ENCODE results near the gene DGKD. TPM values are rescaled to one million over a fixed set of nuclear protein-coding genes. Genes with fewer than 3 reads are reported as not detected.

The DGKD gene
- total RNA-seq = 100 to 1,000 TPM in 1 of 2 donors, 10 to 100 TPM in 1; 82.4 to 124 TPM

GRCh38 chr2:233353769-233354499, at the start of gene DGKD:
Gene DGKD, plus strand, starts transcription at chr2:233354494. Its CDS starts 25 bp downstream, at chr2:233354519.
- Mint-ChIP-seq H3K27me3 (no peaks in the 10 kb centered on the region), H3K27ac (peak within 1 kb of the TSS; percentile 92 to 95), H3K9me3 (no peaks in the 10 kb centered on the region), H3K4me1 (ENCODE audit: low read depth in 2 of 2) (peaks cover 63 to 65% of the 10 kb centered on the region in 2 donors), H3K4me3 (peak within 1 kb of the TSS; percentile 87), H3K36me3 (no peaks in the 10 kb centered on the region)
- peak; percentile 79 for DNase-seq (ENCODE audit: low spot score)
- peak; percentile 88 to 91 for ATAC-seq

- Mint-ChIP-seq H3K36me3 (no peaks in the 10 kb centered on the region), H3K27ac (peak within 1 kb of the TSS in 1 of 2 donors; percentile 5), H3K27me3 (no peaks in the 10 kb centered on the region), H3K4me1 (ENCODE audit: low read depth in 2 of 2) (peaks cover 18 to 19% of the 10 kb centered on the region in 2 donors), H3K4me3 (no peak within 1 kb of the TSS), H3K9me3 (no peaks in the 10 kb centered on the region)
- DNase-seq (ENCODE audit: low spot score) (no peak), ATAC-seq (no peak)
Observed at GRCh38 chr2:233307565-233307964, 46.7 kb upstream of the DGKD start, which contains the start of gene SAG. Gene SAG, plus strand, starts transcription at chr2:233307816. Its CDS starts 1,374 bp downstream, at chr2:233309190.

- H3K36me3 Mint-ChIP-seq = no peaks in the 10 kb centered on the region
- H3K4me1 Mint-ChIP-seq (ENCODE audit: low read depth in 2 of 2) = peaks cover 22 to 26% of the 10 kb centered on the region in 2 donors
- H3K9me3 Mint-ChIP-seq = no peaks in the 10 kb centered on the region
- DNase-seq (ENCODE audit: low spot score) = no peak
- no peaks in the 10 kb centered on the region for H3K27me3 Mint-ChIP-seq
- peak overlapping the region; percentile 61 to 66 for H3K27ac Mint-ChIP-seq
- H3K4me3 Mint-ChIP-seq = no peak overlapping the region
- no peak for ATAC-seq
Observed at GRCh38 chr2:233311241-233311926, 42.9 kb upstream of the DGKD start.

- no peak for ATAC-seq
- no peak overlapping the region for H3K27ac Mint-ChIP-seq
- no peaks in the 10 kb centered on the region for H3K36me3 Mint-ChIP-seq
- peaks cover 22 to 26% of the 10 kb centered on the region in 2 donors for H3K4me1 Mint-ChIP-seq (ENCODE audit: low read depth in 2 of 2)
- no peak for DNase-seq (ENCODE audit: low spot score)
- no peaks in the 10 kb centered on the region for H3K9me3 Mint-ChIP-seq
- no peak overlapping the region for H3K4me3 Mint-ChIP-seq
- no peaks in the 10 kb centered on the region for H3K27me3 Mint-ChIP-seq
Observed at GRCh38 chr2:233312874-233313273, 41.4 kb upstream of the DGKD start.

- H3K27ac Mint-ChIP-seq = no peak overlapping the region
- no peak for ATAC-seq
- no peaks in the 10 kb centered on the region for H3K27me3 Mint-ChIP-seq
Observed at GRCh38 chr2:233314180-233314925, 39.9 kb upstream of the DGKD start.

GRCh38 chr2:233317196-233317943, 36.9 kb upstream of the DGKD start:
- Mint-ChIP-seq H3K9me3 (no peaks in the 10 kb centered on the region), H3K27me3 (no peaks in the 10 kb centered on the region), H3K27ac (no peak overlapping the region), H3K4me1 (ENCODE audit: low read depth in 2 of 2) (peaks cover 9 to 12% of the 10 kb centered on the region in 2 donors), H3K36me3 (no peaks in the 10 kb centered on the region), H3K4me3 (no peak overlapping the region)
- DNase-seq (ENCODE audit: low spot score) (no peak), ATAC-seq (no peak)

More at GRCh38 chr2:233314180-233314925, 39.9 kb upstream of the DGKD start:
- H3K9me3 Mint-ChIP-seq = no peaks in the 10 kb centered on the region
- peaks cover 22 to 26% of the 10 kb centered on the region in 2 donors for H3K4me1 Mint-ChIP-seq (ENCODE audit: low read depth in 2 of 2)
- no peak overlapping the region for H3K4me3 Mint-ChIP-seq
- no peak for DNase-seq (ENCODE audit: low spot score)
- H3K36me3 Mint-ChIP-seq = no peaks in the 10 kb centered on the region

- H3K4me1 Mint-ChIP-seq (ENCODE audit: low read depth in 2 of 2) = peaks cover 0 to 3% of the 10 kb centered on the region in 2 donors
- no peaks in the 10 kb centered on the region for H3K27me3 Mint-ChIP-seq
- no peaks in the 10 kb centered on the region for H3K9me3 Mint-ChIP-seq
- H3K27ac Mint-ChIP-seq = no peak overlapping the region
- H3K4me3 Mint-ChIP-seq = no peak overlapping the region
- ATAC-seq (no peak), DNase-seq (ENCODE audit: low spot score) (no peak)
- no peaks in the 10 kb centered on the region for H3K36me3 Mint-ChIP-seq
Observed at GRCh38 chr2:233319256-233319655, 35.0 kb upstream of the DGKD start.

GRCh38 chr2:233320470-233320869, 33.8 kb upstream of the DGKD start:
- no peaks in the 10 kb centered on the region for H3K36me3 Mint-ChIP-seq
- ATAC-seq = no peak
- peak overlapping the region in 1 of 2 donors; percentile 36 for H3K27ac Mint-ChIP-seq
- DNase-seq (ENCODE audit: low spot score) = no peak
- peaks cover 0 to 3% of the 10 kb centered on the region in 2 donors for H3K4me1 Mint-ChIP-seq (ENCODE audit: low read depth in 2 of 2)
- no peak overlapping the region for H3K4me3 Mint-ChIP-seq
- no peaks in the 10 kb centered on the region for H3K27me3 Mint-ChIP-seq
- no peaks in the 10 kb centered on the region for H3K9me3 Mint-ChIP-seq

GRCh38 chr2:233321166-233321565, 33.1 kb upstream of the DGKD start:
- no peaks in the 10 kb centered on the region for H3K9me3 Mint-ChIP-seq
- no peaks in the 10 kb centered on the region for H3K27me3 Mint-ChIP-seq
- H3K36me3 Mint-ChIP-seq = no peaks in the 10 kb centered on the region
- ATAC-seq = no peak
- peaks cover 0 to 3% of the 10 kb centered on the region in 2 donors for H3K4me1 Mint-ChIP-seq (ENCODE audit: low read depth in 2 of 2)
- no peak overlapping the region for H3K4me3 Mint-ChIP-seq
- DNase-seq (ENCODE audit: low spot score) = no peak
- H3K27ac Mint-ChIP-seq = peak overlapping the region in 1 of 2 donors; percentile 42

- ATAC-seq (no peak), DNase-seq (ENCODE audit: low spot score) (no peak)
- Mint-ChIP-seq H3K27me3 (no peaks in the 10 kb centered on the region), H3K4me3 (no peak overlapping the region), H3K9me3 (no peaks in the 10 kb centered on the region), H3K27ac (no peak overlapping the region), H3K4me1 (ENCODE audit: low read depth in 2 of 2) (peaks cover 0 to 3% of the 10 kb centered on the region in 2 donors), H3K36me3 (no peaks in the 10 kb centered on the region)
Observed at GRCh38 chr2:233323851-233324250, 30.4 kb upstream of the DGKD start.

GRCh38 chr2:233325256-233325655, 29.0 kb upstream of the DGKD start:
- peaks cover 0 to 6% of the 10 kb centered on the region in 2 donors for H3K4me1 Mint-ChIP-seq (ENCODE audit: low read depth in 2 of 2)
- ATAC-seq (no peak), DNase-seq (ENCODE audit: low spot score) (no peak)
- H3K36me3 Mint-ChIP-seq = no peaks in the 10 kb centered on the region
- H3K27me3 Mint-ChIP-seq = no peaks in the 10 kb centered on the region
- no peaks in the 10 kb centered on the region for H3K9me3 Mint-ChIP-seq
- H3K4me3 Mint-ChIP-seq = no peak overlapping the region
- no peak overlapping the region for H3K27ac Mint-ChIP-seq

GRCh38 chr2:233325814-233326213, 28.5 kb upstream of the DGKD start:
- Mint-ChIP-seq H3K4me1 (ENCODE audit: low read depth in 2 of 2) (peaks cover under 1 to 6% of the 10 kb centered on the region in 2 donors), H3K36me3 (no peaks in the 10 kb centered on the region), H3K4me3 (no peak overlapping the region), H3K27me3 (no peaks in the 10 kb centered on the region), H3K27ac (no peak overlapping the region), H3K9me3 (no peaks in the 10 kb centered on the region)
- ATAC-seq (no peak), DNase-seq (ENCODE audit: low spot score) (no peak)

GRCh38 chr2:233326500-233326899, 27.8 kb upstream of the DGKD start:
- DNase-seq (ENCODE audit: low spot score) = no peak
- Mint-ChIP-seq H3K4me3 (no peak overlapping the region), H3K27ac (peak overlapping the region in 1 of 2 donors; percentile 22), H3K27me3 (no peaks in the 10 kb centered on the region), H3K36me3 (no peaks in the 10 kb centered on the region), H3K4me1 (ENCODE audit: low read depth in 2 of 2) (peaks cover 7 to 9% of the 10 kb centered on the region in 2 donors), H3K9me3 (no peaks in the 10 kb centered on the region)
- no peak for ATAC-seq
